ENCODE data around the gene NEDD4. TPM values are rescaled to one million over a fixed set of nuclear protein-coding genes. Genes with fewer than 3 reads are reported as not detected.

Gene NEDD4
- total and polyA plus RNA-seq, 9 donors: 8.3 to 19.0 (median 10.5) TPM

- Histone ChIP-seq H3K27me3 (ENCODE audit: control insufficient read depth, insufficient read depth, low read length) (no peaks in the 10 kb centered on the region), H3K4me1 (ENCODE audit: control insufficient read depth, insufficient read depth, low read length) (peaks cover 10% of the 10 kb centered on the region), H3K4me3 (ENCODE audit: low read length) (peak overlapping the region; percentile 76), H3K9me3 (replicated peaks; ENCODE audit: control insufficient read depth, low read depth, low read length) (no peaks in the 10 kb centered on the region), H3K27ac (ENCODE audit: low read length) (peak overlapping the region; percentile 96), H3K36me3 (ENCODE audit: control insufficient read depth, insufficient read depth, low read length) (no peaks in the 10 kb centered on the region)
- WGBS (ENCODE audit: insufficient coverage): 66% methylated on average over 3 of the region's 12 CpGs
- peak; percentile 29 for DNase-seq
Observed at GRCh38 chr15:55991802-55992768, 1.3 kb downstream of the NEDD4 start.

DNA sequence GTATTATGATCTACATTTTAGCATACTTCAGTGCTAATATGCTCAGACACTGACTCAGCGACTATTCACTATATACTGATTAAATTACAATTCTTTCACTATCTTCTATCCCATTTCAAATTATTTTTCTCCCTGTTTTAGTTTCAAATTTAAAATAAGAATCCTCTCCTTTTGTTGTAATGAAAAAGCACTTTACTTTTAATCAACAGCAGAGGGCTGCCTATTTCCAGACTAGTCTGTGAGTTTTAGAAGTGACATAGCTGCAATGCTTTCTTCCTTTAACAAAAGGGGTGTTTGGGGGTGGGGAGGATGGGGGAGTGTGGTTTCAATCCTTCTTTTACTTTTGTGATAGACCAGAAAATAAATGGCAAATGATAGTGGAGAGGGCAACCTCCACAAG lies 2.4 kb downstream of the NEDD4 start:
- peaks cover 10% of the 10 kb centered on the region for H3K4me1 ChIP-seq (ENCODE audit: control insufficient read depth, insufficient read depth, low read length)
- no peaks in the 10 kb centered on the region for H3K36me3 ChIP-seq (ENCODE audit: control insufficient read depth, insufficient read depth, low read length)
- H3K27me3 ChIP-seq (ENCODE audit: control insufficient read depth, insufficient read depth, low read length): no peaks in the 10 kb centered on the region
- H3K4me3 ChIP-seq (ENCODE audit: low read length): no peak overlapping the region
- peak overlapping the region; percentile 96 for H3K27ac ChIP-seq (ENCODE audit: low read length)
- no CpG with 5 or more reads among the region's 1 CpG for WGBS (ENCODE audit: insufficient coverage)
- no peaks in the 10 kb centered on the region for H3K9me3 ChIP-seq (replicated peaks; ENCODE audit: control insufficient read depth, low read depth, low read length)
- peak; percentile 3 for DNase-seq

- no peaks in the 10 kb centered on the region for H3K36me3 ChIP-seq (ENCODE audit: control insufficient read depth, insufficient read depth, low read length)
- H3K27me3 ChIP-seq (ENCODE audit: control insufficient read depth, insufficient read depth, low read length): no peaks in the 10 kb centered on the region
- WGBS (ENCODE audit: insufficient coverage): no CpG with 5 or more reads among the region's 2 CpGs
- peaks cover 10% of the 10 kb centered on the region for H3K4me1 ChIP-seq (ENCODE audit: control insufficient read depth, insufficient read depth, low read length)
- no peak overlapping the region for H3K4me3 ChIP-seq (ENCODE audit: low read length)
- H3K27ac ChIP-seq (ENCODE audit: low read length): no peak overlapping the region
- H3K9me3 ChIP-seq (replicated peaks; ENCODE audit: control insufficient read depth, low read depth, low read length): no peaks in the 10 kb centered on the region
- DNase-seq: peak; percentile 1
Observed at GRCh38 chr15:55990516-55990915, 2.9 kb downstream of the NEDD4 start.

DNA sequence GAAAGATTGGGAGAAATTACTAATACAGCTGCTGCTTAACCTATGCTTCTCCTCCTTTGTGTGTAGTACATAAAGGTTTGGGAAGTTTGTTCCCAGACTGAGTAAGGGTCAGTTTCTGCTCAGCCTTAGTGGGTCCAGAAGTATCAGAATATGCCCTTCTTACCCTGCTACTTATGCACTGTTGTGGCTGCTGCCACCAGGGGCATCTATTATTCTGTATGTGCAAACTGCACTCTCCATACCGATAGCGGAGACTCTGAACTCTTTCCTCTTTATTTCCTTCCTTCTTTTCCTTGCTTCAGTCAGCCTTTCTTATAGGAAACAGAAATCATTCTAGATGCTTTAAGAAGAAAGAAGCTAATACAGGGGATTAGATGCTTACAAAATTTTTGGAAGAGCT lies 4.0 kb downstream of the NEDD4 start:
- no CpG with 5 or more reads among the region's 2 CpGs for WGBS (ENCODE audit: insufficient coverage)
- Histone ChIP-seq H3K27ac (ENCODE audit: low read length) (no peak overlapping the region), H3K9me3 (replicated peaks; ENCODE audit: control insufficient read depth, low read depth, low read length) (no peaks in the 10 kb centered on the region), H3K4me1 (ENCODE audit: control insufficient read depth, insufficient read depth, low read length) (peaks cover 10% of the 10 kb centered on the region), H3K27me3 (ENCODE audit: control insufficient read depth, insufficient read depth, low read length) (no peaks in the 10 kb centered on the region), H3K36me3 (ENCODE audit: control insufficient read depth, insufficient read depth, low read length) (no peaks in the 10 kb centered on the region), H3K4me3 (ENCODE audit: low read length) (no peak overlapping the region)
- DNase-seq: no peak

DNA sequence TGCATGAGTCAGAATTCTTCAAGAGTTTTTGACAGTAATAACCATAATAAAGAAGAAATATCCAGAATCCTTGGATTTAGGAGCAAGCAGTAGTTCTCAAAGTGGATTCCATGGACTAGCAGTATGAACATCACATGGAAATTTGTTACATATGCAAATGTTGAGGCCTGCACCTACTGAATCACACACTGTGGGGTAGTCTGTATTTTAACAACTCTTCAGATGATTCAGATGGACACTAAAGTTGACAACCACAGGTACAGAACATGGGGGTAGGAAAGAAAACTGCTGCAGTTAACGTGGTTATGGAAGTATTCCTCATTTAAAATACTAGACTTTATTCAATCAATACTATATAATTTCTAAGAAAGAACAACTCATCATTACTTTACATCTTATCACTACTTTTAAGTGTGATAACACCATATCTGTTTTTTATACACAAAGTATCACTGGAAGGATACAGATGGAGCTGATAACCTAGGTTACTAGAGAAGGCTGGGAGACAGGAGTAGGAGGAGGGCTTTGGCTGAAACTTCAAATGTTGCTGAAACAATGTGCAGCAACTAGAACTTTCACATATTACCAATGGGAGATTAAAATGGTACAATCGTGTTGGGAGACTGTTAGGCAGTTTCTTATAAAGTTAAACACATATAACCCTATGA lies 11.7 kb downstream of the NEDD4 start:
- no CpG with 5 or more reads among the region's 2 CpGs for WGBS (ENCODE audit: insufficient coverage)
- Histone ChIP-seq H3K27ac (ENCODE audit: low read length) (no peak overlapping the region), H3K27me3 (ENCODE audit: control insufficient read depth, insufficient read depth, low read length) (no peaks in the 10 kb centered on the region), H3K4me1 (ENCODE audit: control insufficient read depth, insufficient read depth, low read length) (no peaks in the 10 kb centered on the region), H3K9me3 (replicated peaks; ENCODE audit: control insufficient read depth, low read depth, low read length) (no peaks in the 10 kb centered on the region), H3K36me3 (ENCODE audit: control insufficient read depth, insufficient read depth, low read length) (no peaks in the 10 kb centered on the region), H3K4me3 (ENCODE audit: low read length) (no peak overlapping the region)
- DNase-seq: no peak

DNA sequence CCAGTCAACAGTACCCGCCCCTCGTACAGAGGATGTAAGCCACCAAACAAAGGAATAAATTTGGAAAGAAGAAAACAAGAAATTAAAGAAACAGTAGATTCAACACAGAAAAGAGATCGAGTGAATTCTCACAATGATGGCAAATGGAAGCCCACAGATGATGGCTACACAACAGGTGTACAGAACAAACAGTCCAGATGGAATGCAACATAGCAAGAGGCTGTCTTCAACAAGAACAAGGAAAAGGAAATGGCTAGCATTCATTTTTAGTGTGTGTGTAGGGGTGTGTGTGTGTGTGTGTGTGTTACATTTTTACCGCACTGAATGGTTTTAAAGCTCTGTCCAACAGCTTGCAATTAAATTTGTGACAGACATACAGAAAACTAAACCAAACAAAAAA lies 12.9 kb downstream of the NEDD4 start:
- Histone ChIP-seq H3K27me3 (ENCODE audit: control insufficient read depth, insufficient read depth, low read length) (no peaks in the 10 kb centered on the region), H3K4me3 (ENCODE audit: low read length) (no peak overlapping the region), H3K4me1 (ENCODE audit: control insufficient read depth, insufficient read depth, low read length) (no peaks in the 10 kb centered on the region), H3K27ac (ENCODE audit: low read length) (no peak overlapping the region), H3K36me3 (ENCODE audit: control insufficient read depth, insufficient read depth, low read length) (no peaks in the 10 kb centered on the region), H3K9me3 (replicated peaks; ENCODE audit: control insufficient read depth, low read depth, low read length) (no peaks in the 10 kb centered on the region)
- WGBS (ENCODE audit: insufficient coverage): 90% methylated on average over 1 of the region's 4 CpGs
- no peak for DNase-seq

DNA sequence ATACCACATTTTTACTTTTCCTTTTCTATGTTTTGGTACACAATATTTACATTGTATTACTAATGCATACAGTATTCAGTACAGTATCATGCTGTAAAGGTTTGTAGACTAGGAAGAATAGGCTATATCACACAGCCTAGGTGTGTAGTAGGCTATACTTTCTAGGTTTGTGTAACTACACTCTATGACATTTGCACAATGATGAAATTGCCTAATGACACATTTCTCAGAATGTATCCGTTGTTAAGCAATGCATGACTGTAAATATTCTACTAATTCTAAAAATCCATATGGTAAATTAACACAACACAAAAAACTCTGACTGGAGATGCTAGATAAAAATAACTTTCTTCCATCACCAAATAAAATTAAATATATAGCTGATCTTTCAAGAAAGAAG lies 16.2 kb downstream of the NEDD4 start:
- H3K36me3 ChIP-seq (ENCODE audit: control insufficient read depth, insufficient read depth, low read length): no peaks in the 10 kb centered on the region
- DNase-seq: no peak
- no CpG with 5 or more reads among the region's 1 CpG for WGBS (ENCODE audit: insufficient coverage)
- no peaks in the 10 kb centered on the region for H3K27me3 ChIP-seq (ENCODE audit: control insufficient read depth, insufficient read depth, low read length)
- no peak overlapping the region for H3K27ac ChIP-seq (ENCODE audit: low read length)
- peaks cover 5% of the 10 kb centered on the region for H3K9me3 ChIP-seq (replicated peaks; ENCODE audit: control insufficient read depth, low read depth, low read length)
- H3K4me1 ChIP-seq (ENCODE audit: control insufficient read depth, insufficient read depth, low read length): no peaks in the 10 kb centered on the region
- no peak overlapping the region for H3K4me3 ChIP-seq (ENCODE audit: low read length)

DNA sequence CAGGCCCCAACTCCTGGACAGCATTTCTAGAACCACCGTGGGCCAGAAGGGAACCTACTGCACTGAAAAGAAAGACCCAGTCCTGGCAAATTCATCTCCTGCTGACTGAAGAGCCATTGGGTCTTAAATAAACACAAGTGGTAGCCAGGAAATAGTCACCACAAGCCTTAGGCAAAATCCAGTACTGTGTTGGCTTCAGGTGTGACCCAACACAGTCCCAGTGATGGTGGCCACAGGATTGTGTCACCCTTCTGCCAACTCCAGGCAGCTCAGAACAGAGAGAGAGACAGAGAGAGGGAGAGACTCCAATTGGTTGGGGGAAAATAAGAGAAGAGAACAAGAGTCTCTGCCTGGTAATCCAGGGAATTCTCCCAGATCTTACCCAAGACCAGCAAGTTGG lies 23.1 kb downstream of the NEDD4 start:
- Histone ChIP-seq H3K4me1 (ENCODE audit: control insufficient read depth, insufficient read depth, low read length) (no peaks in the 10 kb centered on the region), H3K4me3 (ENCODE audit: low read length) (no peak overlapping the region), H3K27me3 (ENCODE audit: control insufficient read depth, insufficient read depth, low read length) (no peaks in the 10 kb centered on the region), H3K27ac (ENCODE audit: low read length) (no peak overlapping the region), H3K36me3 (ENCODE audit: control insufficient read depth, insufficient read depth, low read length) (no peaks in the 10 kb centered on the region), H3K9me3 (replicated peaks; ENCODE audit: control insufficient read depth, low read depth, low read length) (peaks cover 5% of the 10 kb centered on the region)
- DNase-seq: no peak
- WGBS (ENCODE audit: insufficient coverage): 86% methylated on average over 1 of the region's 1 CpG

- H3K4me3 ChIP-seq (ENCODE audit: low read length): no peak overlapping the region
- peaks cover 5% of the 10 kb centered on the region for H3K9me3 ChIP-seq (replicated peaks; ENCODE audit: control insufficient read depth, low read depth, low read length)
- WGBS (ENCODE audit: insufficient coverage): 92% methylated on average over 2 of the region's 3 CpGs
- DNase-seq: no peak
- no peak overlapping the region for H3K27ac ChIP-seq (ENCODE audit: low read length)
- no peaks in the 10 kb centered on the region for H3K27me3 ChIP-seq (ENCODE audit: control insufficient read depth, insufficient read depth, low read length)
- H3K36me3 ChIP-seq (ENCODE audit: control insufficient read depth, insufficient read depth, low read length): no peaks in the 10 kb centered on the region
- no peaks in the 10 kb centered on the region for H3K4me1 ChIP-seq (ENCODE audit: control insufficient read depth, insufficient read depth, low read length)
Observed at GRCh38 chr15:55969582-55969981, 23.8 kb downstream of the NEDD4 start.

GRCh38 chr15:55968923-55969322 lies 24.5 kb downstream of the NEDD4 start:
- WGBS (ENCODE audit: insufficient coverage): 78% methylated on average over 3 of the region's 4 CpGs
- no peak overlapping the region for H3K4me3 ChIP-seq (ENCODE audit: low read length)
- no peak for DNase-seq
- H3K27me3 ChIP-seq (ENCODE audit: control insufficient read depth, insufficient read depth, low read length): no peaks in the 10 kb centered on the region
- peaks cover 5% of the 10 kb centered on the region for H3K9me3 ChIP-seq (replicated peaks; ENCODE audit: control insufficient read depth, low read depth, low read length)
- H3K4me1 ChIP-seq (ENCODE audit: control insufficient read depth, insufficient read depth, low read length): no peaks in the 10 kb centered on the region
- H3K36me3 ChIP-seq (ENCODE audit: control insufficient read depth, insufficient read depth, low read length): no peaks in the 10 kb centered on the region
- H3K27ac ChIP-seq (ENCODE audit: low read length): no peak overlapping the region

Measured in muscle of leg (tissue), 11 donors.